ENCODE measurements around the gene TCEAL1. TPM values are rescaled to one million over a fixed set of nuclear protein-coding genes. Genes with fewer than 3 reads are reported as not detected.
A peak's percentile ranks its signal among the peaks of the same experiment; 100 is the strongest.
"Not testable (repeated sequence)": the region's sequence is repeated elsewhere in the genome, so short reads cannot be mapped to it uniquely, and the experiment has no call there.

Gene TCEAL1
- total and polyA plus RNA-seq, 2 of the 13 experiments (the other 11 are each of a cell fraction or from before 2014, with no cell fraction given), result 11.2 to 14.8 TPM

DNA sequence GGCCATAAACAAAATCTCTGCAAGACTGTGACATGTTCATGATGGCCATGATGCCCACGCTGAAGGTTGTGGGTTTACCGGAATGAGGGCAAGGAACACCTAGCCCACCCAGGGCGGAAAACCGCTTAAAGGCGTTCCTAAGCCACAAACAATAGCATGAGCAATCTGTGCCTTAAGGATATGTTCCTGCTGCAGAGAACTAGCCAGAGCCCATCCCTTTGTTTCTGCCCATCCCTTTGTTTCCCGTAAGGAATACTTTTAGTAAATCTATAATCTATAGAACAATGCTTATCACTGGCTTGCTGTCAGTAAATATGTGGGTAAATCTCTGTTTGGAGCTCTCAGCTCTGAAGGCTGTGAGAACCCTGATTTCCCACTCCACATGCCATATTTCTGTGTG is 33.6 kb upstream of the TCEAL1 start:
- H3K9me3 ChIP-seq (ENCODE audit: low read length); H2AFZ ChIP-seq (ENCODE audit: low read length); DNase-seq (ENCODE audit: low spot score); intact Hi-C loops (cut with micrococcal nuclease; ENCODE audit: unreplicated experiment); ATAC-seq; H3K4me2 ChIP-seq (ENCODE audit: low read depth, low read length); BruUV-seq (replicated peaks); H3K4me3 ChIP-seq (replicated peaks in 1 of 3; ENCODE audit: insufficient read depth in 1 of 3, low read depth in 2 of 3, low read length in 3 of 3); H3K27ac ChIP-seq (ENCODE audit: extremely low read length, insufficient read depth, low read length); in situ Hi-C loops (cut with HindIII; ENCODE audit: extremely low pct_ligation_motif_present, low pct_unique_long_range_greater_than_20kb); H3K36me3 ChIP-seq (replicated peaks in 1 of 2; ENCODE audit: control insufficient read depth in 1 of 2, insufficient read depth in 2 of 2, low read length in 2 of 2); FAIRE-seq; H3K4me1 ChIP-seq (ENCODE audit: insufficient read depth, low read length); H3K27me3 ChIP-seq (ENCODE audit: control insufficient read depth in 1 of 2, insufficient read depth in 2 of 2, low read length in 2 of 2); H3K9ac ChIP-seq (ENCODE audit: insufficient read depth, low read depth, low read length); POLR2A ChIA-PET; H4K20me1 ChIP-seq (ENCODE audit: insufficient read depth, low read length); CTCF ChIA-PET (ENCODE audit: low intra/inter-chr PET ratio, low total read pairs); H3K79me2 ChIP-seq (ENCODE audit: insufficient read depth, low read length): not testable (repeated sequence)
- WGBS (ENCODE audit: low lambda C conversion rate), result 95% methylated on average over 3 of the region's 6 CpGs
- peak; percentile 97 for TF ChIP-seq ZNF761 (CRISPR knock-in tag; conservative IDR thresholded peaks at IDR 0.05)

- Histone ChIP-seq H3K4me3 (replicated peaks in 1 of 3; ENCODE audit: insufficient read depth in 1 of 3, low read depth in 2 of 3, low read length in 3 of 3) (no peak within 1 kb of the TSS), H4K20me1 (ENCODE audit: insufficient read depth, low read length) (no peaks in the 10 kb centered on the region), H3K4me2 (ENCODE audit: low read depth, low read length) (no peak within 1 kb of the TSS), H2AFZ (ENCODE audit: low read length) (no peak within 1 kb of the TSS), H3K27ac (ENCODE audit: extremely low read length, insufficient read depth, low read length) (no peak within 1 kb of the TSS), H3K36me3 (replicated peaks in 1 of 2; ENCODE audit: control insufficient read depth in 1 of 2, insufficient read depth in 2 of 2, low read length in 2 of 2) (no peaks in the 10 kb centered on the region; a peak in 1 of 5 replicates), H3K27me3 (ENCODE audit: control insufficient read depth in 1 of 2, insufficient read depth in 2 of 2, low read length in 2 of 2) (no peaks in the 10 kb centered on the region), H3K79me2 (ENCODE audit: insufficient read depth, low read length) (no peaks in the 10 kb centered on the region), H3K4me1 (ENCODE audit: insufficient read depth, low read length) (no peaks in the 10 kb centered on the region), H3K9ac (ENCODE audit: insufficient read depth, low read depth, low read length) (no peak within 1 kb of the TSS), H3K9me3 (ENCODE audit: low read length) (no peaks in the 10 kb centered on the region)
- ATAC-seq (no peak), FAIRE-seq (no peak), DNase-seq (ENCODE audit: low spot score) (no peak)
- POLR2A ChIA-PET, result no interaction called here
- intact Hi-C loops (cut with micrococcal nuclease; ENCODE audit: unreplicated experiment), result no loop called here
- CTCF ChIA-PET (ENCODE audit: low intra/inter-chr PET ratio, low total read pairs), result no interaction called here
- TF ChIP-seq ZNF775 (CRISPR knock-in tag; IDR thresholded peaks at IDR 0.05; ENCODE audit: borderline replicate concordance) (no peak), ELF1 (CRISPR knock-in tag; IDR thresholded peaks at IDR 0.05) (no peak), SMARCE1 (IDR thresholded peaks at IDR 0.05; ENCODE audit: borderline replicate concordance) (no peak), JUND (CRISPR knock-in tag; IDR thresholded peaks at IDR 0.05) (no peak), ZNF260 (CRISPR knock-in tag; IDR thresholded peaks at IDR 0.05; ENCODE audit: borderline replicate concordance, low read depth) (no peak), ZNF747 (CRISPR knock-in tag; IDR thresholded peaks at IDR 0.05; ENCODE audit: borderline replicate concordance) (no peak), GLI4 (CRISPR knock-in tag; IDR thresholded peaks at IDR 0.05; ENCODE audit: borderline replicate concordance) (no peak), NFYC (CRISPR knock-in tag; IDR thresholded peaks at IDR 0.05) (no peak), ZFP1 (CRISPR knock-in tag; IDR thresholded peaks at IDR 0.05) (no peak), ZSCAN25 (CRISPR knock-in tag; IDR thresholded peaks at IDR 0.05) (no peak), NR2C2 (CRISPR knock-in tag; IDR thresholded peaks at IDR 0.05; ENCODE audit: borderline replicate concordance) (no peak)
- TF ChIP-seq, protein P1, sequence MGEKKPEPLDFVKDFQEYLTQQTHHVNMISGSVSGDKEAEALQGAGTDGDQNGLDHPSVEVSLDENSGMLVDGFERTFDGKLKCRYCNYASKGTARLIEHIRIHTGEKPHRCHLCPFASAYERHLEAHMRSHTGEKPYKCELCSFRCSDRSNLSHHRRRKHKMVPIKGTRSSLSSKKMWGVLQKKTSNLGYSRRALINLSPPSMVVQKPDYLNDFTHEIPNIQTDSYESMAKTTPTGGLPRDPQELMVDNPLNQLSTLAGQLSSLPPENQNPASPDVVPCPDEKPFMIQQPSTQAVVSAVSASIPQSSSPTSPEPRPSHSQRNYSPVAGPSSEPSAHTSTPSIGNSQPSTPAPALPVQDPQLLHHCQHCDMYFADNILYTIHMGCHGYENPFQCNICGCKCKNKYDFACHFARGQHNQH (CRISPR knock-in tag; IDR thresholded peaks at IDR 0.05), result no peak
- 98% methylated on average over 24 of the region's 59 CpGs for WGBS (ENCODE audit: low lambda C conversion rate)
- BruUV-seq (replicated peaks), result no TSS peak
- in situ Hi-C loops (cut with HindIII; ENCODE audit: extremely low pct_ligation_motif_present, low pct_unique_long_range_greater_than_20kb), result no loop called here
These were observed 21.1 kb upstream of the TCEAL1 start, which contains the start of gene TCEAL3 for GRCh38 chrX:103607364-103608305. Gene TCEAL3 (plus strand): TSS chrX:103607963. CDS start chrX:103609065, 1,102 bp downstream.
